SK-MEL-5 (cell line): ENCODE results near the gene FAM131C. TPM values are rescaled to one million over a fixed set of nuclear protein-coding genes. Genes with fewer than 3 reads are reported as not detected.
"Not testable (repeated sequence)": the region's sequence is repeated elsewhere in the genome, so short reads cannot be mapped to it uniquely, and the experiment has no call there.

ENCODE experiments used
- DNase-seq: peaks from one replicate; pipeline ENCODE4 v3.0.0-alpha.2; 2016; ENCODE audit warnings: low read depth, low spot score
- in situ Hi-C: cut with HindIII; loops from 2 replicates; pipeline ENCODE4 v1.10.0; 2016; ENCODE audit warnings: low sequenced_read_pairs, high pct_unique_total_duplicates, low pct_unique_long_range_greater_than_20kb
- total RNA-seq: library from RNA; depleted of rRNA; stranded (reverse); fragments of >200 nt; shearing (Covaris generic); gene quantifications from 2 replicates; pipeline ENCODE4 v1.2.3, GENCODE V29; 2014

Gene FAM131C
- total RNA-seq, 1 experiment from 2014 or later, result 0.26 TPM

GRCh38 chr1:16029288-16029687 lies 44.2 kb downstream of the FAM131C start:
- in situ Hi-C loops, result no loop called here
- DNase-seq, result no peak

- in situ Hi-C loops, DNase-seq: not testable (repeated sequence)
Measured at GRCh38 chr1:16029003-16029268, 44.5 kb downstream of the FAM131C start.

DNA sequence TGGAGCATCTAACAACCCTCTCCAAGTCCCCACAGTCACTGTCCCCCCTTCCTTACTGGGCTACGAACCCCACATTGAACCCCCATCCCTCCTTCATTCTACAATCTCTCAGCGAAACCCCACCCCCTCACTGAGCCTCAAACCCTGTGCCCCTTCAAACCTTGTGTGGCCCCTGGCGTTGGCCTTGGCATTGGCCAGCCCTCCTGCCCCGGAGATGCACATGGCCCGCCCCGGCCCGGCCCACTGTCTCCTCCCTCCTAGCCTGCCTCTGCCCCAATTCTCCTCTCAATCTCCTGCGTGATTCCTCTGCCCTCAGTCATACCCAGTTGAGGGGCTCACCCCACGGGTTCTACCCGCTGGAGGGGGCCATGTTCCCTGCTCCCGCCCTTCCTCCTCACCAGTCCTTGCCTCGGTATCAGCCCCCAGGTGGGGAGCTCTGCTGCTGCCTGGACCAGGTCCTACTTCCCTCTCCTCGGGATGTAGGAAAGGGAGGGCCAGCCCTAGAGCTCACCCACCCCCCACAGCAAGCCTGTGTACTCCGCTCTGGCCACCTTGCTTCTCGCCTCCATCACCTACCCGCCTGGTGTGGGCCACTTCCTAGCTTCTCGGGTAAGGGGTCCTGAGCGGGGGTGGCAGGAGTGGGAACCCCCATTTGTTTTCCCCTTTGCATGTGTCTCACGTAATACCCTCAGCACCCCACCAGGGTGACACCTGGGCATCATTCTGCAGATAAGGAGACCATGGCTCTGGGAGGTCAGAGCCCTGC lies 45.0 kb downstream of the FAM131C start:
- no peak for DNase-seq
- in situ Hi-C loops, result no loop called here

DNA sequence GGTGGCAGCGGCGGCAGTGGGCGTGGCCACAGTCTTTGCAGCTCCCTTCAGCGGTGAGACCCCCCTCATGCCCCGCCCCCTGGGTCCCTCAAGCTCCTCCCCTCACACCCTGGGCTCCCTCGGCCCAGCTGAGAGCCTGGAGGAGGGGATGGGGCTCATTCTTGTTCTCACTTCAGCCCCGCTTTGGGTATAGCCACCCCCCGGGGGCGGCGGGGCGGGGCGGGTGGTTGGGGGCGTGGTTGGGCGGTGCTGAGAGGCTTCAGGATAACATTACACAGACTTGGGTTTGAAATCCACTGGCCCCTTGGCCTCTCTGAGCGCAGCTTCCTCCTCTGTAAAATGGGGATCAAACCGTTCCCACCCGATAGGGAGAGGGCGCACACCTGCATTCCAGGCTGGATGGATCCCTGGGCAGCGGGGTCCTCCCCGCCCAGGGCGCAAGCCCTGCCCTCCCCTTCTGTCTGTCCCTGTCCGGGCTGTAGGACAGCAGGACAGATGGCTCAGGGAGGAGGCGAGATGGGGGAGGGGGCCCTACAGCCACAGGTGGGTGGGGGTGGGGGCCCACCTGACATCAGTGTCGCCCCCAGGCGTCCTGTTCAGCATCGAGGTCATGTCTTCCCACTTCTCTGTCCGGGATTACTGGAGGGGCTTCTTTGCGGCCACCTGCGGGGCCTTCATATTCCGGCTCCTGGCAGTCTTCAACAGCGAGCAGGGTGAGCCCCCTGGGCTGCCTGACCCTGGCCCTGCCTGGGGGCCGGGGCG lies 46.5 kb downstream of the FAM131C start:
- in situ Hi-C loops, result no loop called here
- DNase-seq, result peak; percentile 15

- in situ Hi-C loops, DNase-seq: not testable (repeated sequence)
Measured at GRCh38 chr1:16026302-16026701, 47.1 kb downstream of the FAM131C start.

DNA sequence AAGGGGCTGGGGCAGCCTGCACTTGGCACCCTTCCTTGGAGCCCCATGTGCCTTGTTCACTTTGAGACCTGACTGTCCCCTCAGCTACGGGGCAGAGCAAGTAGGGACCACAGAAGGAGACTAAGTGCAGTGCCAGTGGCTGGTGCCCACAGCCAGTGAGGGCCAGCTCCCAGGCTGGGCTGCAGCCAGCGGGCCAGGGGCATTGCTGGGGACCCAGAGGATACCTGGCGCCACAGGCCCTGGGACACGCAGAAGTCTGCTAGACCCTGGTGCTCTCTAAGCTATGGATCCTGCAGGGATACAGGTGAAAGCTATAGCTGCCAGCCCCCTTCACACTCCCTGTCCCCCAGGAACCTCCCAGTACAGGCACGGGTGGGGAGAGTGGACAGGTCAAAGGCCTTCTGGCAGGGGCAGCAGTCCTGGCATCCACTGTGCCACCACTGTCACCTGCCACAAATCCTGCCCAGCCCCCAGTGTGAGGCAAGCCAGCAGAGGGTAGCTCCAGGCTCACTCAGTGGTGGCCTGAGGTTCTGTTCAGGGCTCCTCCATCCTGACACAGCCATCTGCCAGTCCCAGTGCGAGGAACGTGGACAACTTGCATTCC lies 50.3 kb downstream of the FAM131C start:
- in situ Hi-C loops, result no loop called here
- no peak for DNase-seq

DNA sequence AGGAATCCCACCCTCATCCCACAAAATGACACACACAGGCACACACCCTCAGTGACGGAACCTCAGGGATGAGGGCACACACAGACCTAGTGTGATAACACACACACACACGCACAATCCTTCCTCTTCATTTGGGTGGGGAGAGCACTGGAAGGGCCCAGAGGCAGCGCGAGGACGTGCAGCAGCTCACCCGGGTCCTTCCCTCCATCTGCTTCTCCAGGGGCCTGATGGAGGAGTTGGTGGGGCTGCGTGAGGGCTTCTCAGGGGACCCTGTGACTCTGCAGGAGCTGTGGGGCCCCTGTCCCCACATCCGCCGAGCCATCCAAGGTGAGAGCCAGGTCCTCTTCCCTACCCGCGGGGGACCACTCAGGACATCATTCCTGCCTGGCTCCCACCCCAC lies 51.1 kb downstream of the FAM131C start:
- in situ Hi-C loops, result no loop called here
- DNase-seq, result no peak

DNA sequence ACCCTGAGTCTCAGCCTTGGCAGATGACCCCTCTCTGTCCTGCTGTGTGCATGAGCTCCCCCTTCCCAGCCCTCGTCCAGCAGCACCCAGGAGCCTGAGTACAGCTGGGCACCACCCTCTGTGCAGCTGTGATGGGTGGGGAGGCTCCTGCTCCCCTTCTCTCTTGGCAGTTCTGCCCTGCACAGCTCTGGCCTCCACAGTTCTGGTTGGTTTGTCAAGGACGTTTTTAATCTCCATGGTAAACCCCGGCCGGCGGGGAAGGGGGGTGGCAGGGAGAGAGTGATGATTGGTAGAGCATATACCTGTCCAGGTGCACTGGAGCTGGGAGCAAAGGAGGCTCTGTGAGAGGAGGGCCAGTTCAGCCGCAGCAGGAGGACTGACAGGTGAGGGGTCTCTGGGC lies 51.8 kb downstream of the FAM131C start, which contains the start of gene CLCNKA:
CLCNKA (plus strand) TSS at position 356 of the 400 bp plus-strand sequence. CDS start 584 bp downstream, outside the sequence.
- in situ Hi-C loops, result no loop called here
- no peak for DNase-seq

- DNase-seq, in situ Hi-C loops: not testable (repeated sequence)
Measured at GRCh38 chr1:16020878-16021277, 52.6 kb downstream of the FAM131C start.

DNA sequence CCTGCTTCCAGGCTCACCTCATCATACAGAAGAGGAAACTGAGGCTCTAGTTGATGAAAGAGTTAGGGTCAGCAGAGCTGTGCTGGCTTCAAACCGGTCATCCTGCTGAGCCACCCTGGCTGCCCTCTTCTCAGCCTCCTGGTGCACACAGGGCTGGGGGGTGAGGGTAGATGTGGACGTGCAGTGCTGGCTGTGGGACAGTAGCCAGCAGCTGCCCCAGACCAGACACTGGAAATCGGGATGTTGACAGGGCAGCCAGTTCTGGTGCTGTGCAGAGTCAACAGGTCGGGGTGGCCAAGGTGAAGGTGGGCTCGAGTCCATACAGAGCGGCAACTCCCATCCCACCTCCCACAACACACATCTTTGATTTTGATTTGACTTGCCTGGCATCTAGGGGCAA lies 53.1 kb downstream of the FAM131C start:
- DNase-seq, result no peak
- in situ Hi-C loops, result no loop called here

DNA sequence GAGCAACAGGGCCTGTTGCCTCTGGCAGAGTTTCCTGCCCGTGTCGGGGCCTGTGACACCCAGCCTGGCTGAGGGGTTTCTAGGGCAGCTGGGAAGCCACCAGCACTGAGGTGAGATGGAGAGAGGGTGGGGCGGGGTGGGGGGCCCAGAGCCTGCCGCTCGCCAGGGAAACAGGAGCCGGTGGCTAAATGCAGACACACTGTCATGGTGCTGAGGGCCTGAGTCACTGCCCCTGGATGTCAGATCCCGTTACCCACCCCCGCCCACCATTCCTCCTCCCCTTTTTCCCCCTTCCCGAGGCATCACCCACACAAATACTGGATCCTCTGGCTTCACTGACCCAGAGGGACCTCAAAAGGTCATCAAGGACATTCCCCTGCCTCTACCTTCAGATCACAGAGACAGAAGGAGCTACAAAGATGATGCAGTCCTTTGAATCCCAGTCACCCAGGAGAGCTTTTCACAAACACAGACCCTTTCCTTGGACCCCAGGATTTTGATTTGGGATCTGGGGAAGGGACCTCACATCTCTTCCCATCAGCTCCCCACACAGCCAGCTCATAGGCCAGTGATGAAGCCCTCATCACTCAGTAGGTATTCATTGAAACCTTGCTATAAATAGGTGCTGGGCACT lies 53.7 kb downstream of the FAM131C start:
- DNase-seq, result no peak
- in situ Hi-C loops, result no loop called here

GRCh38 chr1:16018749-16019643 lies 54.5 kb downstream of the FAM131C start:
- in situ Hi-C loops, result no loop called here
- DNase-seq, result no peak

GRCh38 chr1:16018308-16018707 lies 55.1 kb downstream of the FAM131C start:
- in situ Hi-C loops, result no loop called here
- DNase-seq, result no peak

GRCh38 chr1:16017461-16018303 lies 55.8 kb downstream of the FAM131C start, which contains the start of gene HSPB7:
Gene HSPB7, minus strand, starts transcription at chr1:16018043. Its CDS starts 80 bp downstream, at chr1:16017963.
- in situ Hi-C loops, result no loop called here
- no peak for DNase-seq

DNA sequence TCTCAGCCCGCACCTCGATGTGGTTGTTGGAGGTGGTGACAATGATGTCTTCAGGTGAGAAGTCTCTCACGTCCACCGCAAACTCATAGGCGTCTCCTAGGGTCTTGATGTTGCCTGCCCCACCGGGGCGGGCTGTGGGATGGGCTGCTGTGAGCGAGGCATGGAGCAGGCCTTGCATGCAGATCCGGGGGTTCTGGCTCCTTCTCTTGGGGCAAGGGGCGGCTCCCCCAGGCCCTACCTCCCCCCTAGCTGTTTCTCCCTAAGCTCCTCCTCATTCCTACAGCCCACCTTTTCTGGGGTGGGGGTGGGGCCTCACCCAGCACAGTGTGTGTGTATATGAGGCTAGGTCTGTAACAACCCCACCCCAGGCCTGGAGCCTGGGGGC lies 56.4 kb downstream of the FAM131C start:
- no peak for DNase-seq
- in situ Hi-C loops, result no loop called here
